Central memory CD4-positive, alpha-beta T cell (primary cell): ENCODE measurements around the gene VAV2.

ENCODE experiments used
- DNase-seq: peaks from one replicate; pipeline ENCODE4 v3.0.0; 2022

The VAV2 gene

GRCh38 chr9:133888048-133888808 lies 103.9 kb downstream of the VAV2 start:
- no peak for DNase-seq

DNA sequence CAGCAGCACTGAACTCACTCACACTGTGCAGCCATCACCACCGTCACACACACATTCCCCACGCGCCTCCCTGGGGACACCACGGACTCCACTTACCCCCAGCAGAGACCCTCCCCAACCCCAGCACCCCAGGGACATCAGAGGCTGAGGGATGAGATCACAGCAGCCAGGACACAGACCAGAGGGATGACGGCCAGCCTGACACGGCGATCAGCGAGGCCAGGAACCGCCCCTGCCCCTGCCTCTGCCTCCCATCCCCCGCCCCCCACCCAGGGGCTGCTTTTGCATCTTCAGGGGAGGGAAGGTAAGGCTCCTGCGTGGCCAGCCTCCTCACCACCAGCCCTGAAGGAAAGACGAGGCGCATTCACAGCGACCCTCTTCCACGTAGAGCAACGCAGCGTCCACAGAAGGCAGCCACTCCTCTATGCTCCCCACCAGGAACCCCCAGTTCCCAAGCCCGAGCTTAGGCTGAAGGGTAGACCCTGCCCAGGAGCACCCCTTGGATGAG lies 104.5 kb downstream of the VAV2 start:
- DNase-seq: no peak

- DNase-seq: no peak
Observed at GRCh38 chr9:133886563-133887501, 105.3 kb downstream of the VAV2 start.

DNA sequence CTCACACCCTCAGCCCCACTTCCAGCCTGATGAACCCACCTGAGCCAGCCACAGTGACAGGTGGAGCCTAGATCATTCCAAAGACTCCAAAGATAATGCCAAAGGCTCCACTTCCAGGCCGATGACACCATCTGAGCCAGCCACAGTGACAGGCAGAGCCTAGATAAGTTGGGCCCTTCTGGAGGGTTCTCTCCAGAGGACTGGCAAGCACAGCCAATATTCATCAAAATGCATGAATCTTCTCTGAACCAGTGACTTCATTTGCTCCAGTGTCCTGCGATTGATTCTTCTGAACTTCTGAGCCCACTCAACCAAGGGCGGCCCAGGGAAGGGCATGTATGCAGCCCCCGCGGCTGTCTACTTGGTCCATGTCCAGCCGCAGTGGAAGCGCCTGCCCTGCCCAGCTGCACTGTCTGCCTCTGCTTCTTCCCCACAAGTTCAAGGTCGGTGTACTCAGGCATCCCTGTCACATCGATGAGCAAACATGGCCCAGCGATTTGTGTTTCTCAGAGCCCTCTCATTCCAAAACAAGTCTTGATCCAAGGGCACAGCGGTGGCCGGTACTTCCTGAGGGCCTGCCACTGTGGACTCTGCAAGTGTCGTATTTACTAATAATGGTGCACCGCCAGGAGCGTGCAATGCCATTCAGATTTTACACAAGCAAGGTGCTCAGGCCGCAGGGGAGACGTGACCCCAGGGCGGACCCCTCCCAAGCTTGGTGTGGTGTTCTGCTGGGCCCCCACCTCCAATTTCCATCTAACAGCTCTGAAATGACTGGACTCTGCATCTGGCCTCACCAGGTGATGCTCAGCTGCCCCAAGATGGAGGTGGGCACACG lies 107.0 kb downstream of the VAV2 start:
- DNase-seq: no peak

GRCh38 chr9:133882849-133883755 lies 109.0 kb downstream of the VAV2 start:
- DNase-seq: no peak

DNA sequence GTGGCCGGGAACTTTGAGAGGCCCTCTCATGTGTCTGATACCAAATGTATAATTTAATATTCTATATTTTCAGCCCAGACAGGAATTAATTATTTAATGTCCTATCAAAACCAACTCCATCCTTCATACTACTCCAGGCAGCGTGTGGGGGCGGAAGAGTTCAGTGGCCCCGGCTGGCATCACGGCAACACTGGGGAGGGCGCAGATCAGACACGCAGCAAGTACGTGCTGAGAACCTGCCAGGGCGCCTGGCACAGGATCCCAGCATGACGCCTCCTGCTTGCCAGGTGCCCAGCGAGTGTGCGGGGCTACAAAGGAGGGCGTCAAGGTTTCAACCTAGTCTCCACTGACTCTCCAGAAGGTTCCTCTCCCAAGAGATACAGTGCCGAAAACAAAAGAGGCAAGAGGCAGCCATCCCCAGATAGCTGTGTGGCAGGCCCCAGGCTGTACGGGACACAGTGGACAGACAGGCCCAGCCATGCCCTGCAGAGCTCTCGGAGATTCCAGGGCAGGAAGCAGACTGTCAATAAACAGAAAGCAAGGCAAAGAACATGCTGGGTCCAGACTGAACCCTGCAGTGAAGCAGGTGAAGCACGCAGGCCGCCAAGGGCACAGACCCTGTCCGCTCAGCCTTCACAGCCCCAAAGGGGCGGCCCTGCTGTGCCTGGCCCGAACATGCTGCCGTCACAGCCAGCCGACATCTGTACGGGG lies 110.3 kb downstream of the VAV2 start:
- no peak for DNase-seq

GRCh38 chr9:133880851-133881661 lies 111.1 kb downstream of the VAV2 start:
- DNase-seq: no peak

DNA sequence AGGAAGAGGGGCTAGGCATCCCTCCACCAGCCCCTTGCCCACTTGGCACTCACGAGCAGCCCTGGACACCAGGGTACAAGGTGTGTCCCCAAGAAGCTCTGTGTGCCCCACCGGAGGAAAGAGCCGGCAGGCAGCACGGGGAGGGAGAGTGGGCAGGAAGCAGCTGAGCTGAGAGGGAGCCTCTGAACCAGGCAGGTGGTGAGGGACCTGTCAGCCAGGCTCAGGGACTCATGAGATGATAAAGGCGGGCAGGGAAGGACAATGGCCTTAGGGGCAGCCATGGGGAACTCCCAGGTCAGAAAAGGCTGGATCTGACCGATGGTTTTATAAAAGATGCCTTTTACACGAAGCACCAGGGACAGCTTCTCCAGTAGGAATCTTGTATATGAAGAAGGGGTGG lies 112.0 kb downstream of the VAV2 start:
- DNase-seq: no peak

DNA sequence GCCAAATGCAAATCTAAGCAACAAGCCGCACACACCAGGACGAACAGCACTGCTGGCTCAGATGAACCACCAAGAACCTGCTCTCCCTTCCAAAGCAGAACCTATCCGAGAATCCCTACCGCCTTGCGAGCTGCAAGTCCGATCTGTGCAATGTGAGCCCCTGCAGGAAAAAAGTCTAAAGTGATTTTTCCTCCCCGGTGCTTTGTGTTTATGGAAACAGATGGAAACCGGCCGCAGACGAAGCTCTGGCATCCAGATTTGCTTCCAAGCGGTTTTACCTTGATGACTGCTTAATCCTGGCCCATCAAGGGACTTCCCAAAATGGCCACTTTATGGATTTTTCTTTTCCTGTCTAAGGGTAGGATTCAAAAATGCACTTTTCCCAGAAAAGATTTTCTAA lies 112.5 kb downstream of the VAV2 start:
- DNase-seq: no peak

- no peak for DNase-seq
Observed at GRCh38 chr9:133878402-133878801, 113.7 kb downstream of the VAV2 start.

- no peak for DNase-seq
Observed at GRCh38 chr9:133877967-133878366, 114.2 kb downstream of the VAV2 start.

DNA sequence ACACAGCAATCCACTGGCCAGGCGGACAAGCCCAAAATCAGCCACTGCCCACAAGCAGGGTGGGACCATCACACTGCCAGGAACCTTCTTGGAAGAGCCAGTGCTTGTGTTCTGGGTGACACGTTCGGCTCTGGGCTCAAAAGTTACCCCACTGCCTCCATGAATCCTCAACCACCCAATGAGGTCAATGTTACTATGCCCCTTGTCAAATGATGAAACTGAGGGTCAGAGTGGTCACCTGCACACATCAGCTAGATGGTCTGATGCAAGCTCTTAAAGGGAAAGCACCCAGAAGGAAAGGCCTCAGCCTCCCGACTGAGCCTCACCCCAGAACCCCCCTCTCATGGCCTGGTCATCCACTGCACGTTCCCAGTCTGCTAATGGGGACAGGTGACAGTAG lies 114.8 kb downstream of the VAV2 start:
- no peak for DNase-seq

- DNase-seq: no peak
Observed at GRCh38 chr9:133876836-133877235, 115.3 kb downstream of the VAV2 start.

DNA sequence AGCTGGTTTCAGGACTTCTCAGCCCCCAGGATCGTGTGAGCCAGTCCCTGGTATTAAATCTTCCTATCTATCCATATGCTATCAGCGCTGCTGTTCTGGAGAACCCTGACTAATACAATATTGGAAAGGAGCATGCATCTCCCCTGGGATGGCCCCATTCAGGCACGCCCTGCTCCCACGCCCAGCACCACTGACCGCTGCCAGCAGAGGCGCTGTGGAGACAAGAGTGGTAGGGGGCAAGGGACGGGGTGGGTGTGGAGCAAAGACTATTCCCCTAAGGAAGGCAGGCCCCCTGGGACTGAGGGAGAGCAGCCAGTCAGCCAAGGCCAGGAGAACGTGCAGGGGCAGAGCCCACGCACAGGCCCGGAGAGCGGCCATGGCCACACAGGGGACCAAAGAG lies 116.0 kb downstream of the VAV2 start:
- no peak for DNase-seq

DNA sequence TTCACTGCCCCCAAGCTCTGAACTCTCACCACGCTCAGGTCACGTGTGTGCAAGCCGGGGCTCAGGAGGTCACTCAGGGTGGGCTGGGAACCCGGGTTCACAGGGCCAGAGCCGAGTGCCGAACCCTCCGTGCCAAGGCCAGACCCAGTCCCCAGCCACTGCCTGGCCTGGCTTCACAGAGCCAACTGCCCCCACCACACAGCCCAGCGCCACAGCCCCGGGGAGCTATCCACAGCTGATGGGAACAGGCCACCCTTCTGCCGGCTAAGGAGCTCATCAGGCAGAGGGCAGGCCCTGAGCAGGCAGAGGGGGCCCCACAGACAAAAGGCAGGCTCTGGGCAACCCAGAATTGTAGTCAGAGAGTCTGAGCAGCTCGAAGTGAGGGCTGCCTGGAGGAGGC lies 117.0 kb downstream of the VAV2 start:
- DNase-seq: no peak

GRCh38 chr9:133874659-133875058 lies 117.5 kb downstream of the VAV2 start:
- no peak for DNase-seq

- DNase-seq: no peak
Observed at GRCh38 chr9:133874060-133874657, 118.0 kb downstream of the VAV2 start.

GRCh38 chr9:133873461-133873891 lies 118.6 kb downstream of the VAV2 start:
- DNase-seq: no peak

GRCh38 chr9:133873009-133873408 lies 119.1 kb downstream of the VAV2 start:
- DNase-seq: no peak
